Measurements from ENCODE around the gene GRPEL1. TPM values are rescaled to one million over a fixed set of nuclear protein-coding genes. Genes with fewer than 3 reads are reported as not detected.

GRPEL1 gene
- total RNA-seq, 1 experiment from 2014 or later: 40.7 TPM

DNA sequence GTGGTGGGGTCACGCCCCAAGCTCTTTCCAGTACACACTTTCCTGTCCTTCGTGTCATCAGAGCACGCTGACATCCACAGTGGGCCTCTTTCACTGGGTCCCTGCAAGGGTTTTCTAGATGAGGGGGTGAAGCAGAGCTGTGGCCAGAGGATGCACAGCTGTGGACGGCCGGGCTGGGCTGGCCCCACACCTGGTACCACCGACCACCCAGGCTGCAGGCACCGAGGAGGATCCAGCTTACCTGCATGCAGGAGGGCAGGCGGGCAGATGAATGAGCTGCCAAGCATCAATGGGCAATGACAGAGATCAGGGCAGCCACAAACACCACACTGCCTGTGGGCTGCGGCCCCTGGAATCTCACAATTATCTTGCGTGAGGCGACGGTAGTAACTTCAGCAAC, 9.5 kb upstream of the GRPEL1 start:
- Histone ChIP-seq H3K18ac (ENCODE audit: insufficient read length, low read depth, low read length) (no peak overlapping the region), H3K27ac (ENCODE audit: insufficient read length, low read depth, low read length) (no peak overlapping the region), H3K27me3 (ENCODE audit: insufficient read depth, low read length) (no peaks in the 10 kb centered on the region), H3K79me1 (ENCODE audit: insufficient read depth, low read depth, low read length, poor library complexity, severe bottlenecking) (no peaks in the 10 kb centered on the region), H3K9ac (ENCODE audit: extremely low read depth, insufficient read length, low read length) (no peak overlapping the region), H3K79me2 (ENCODE audit: insufficient read depth, low read length) (no peaks in the 10 kb centered on the region), H2BK12ac (ENCODE audit: insufficient read length, low read depth, low read length) (no peak overlapping the region), H3K56ac (ENCODE audit: insufficient read length, low read depth, low read length) (no peak overlapping the region), H2AFZ (ENCODE audit: low read length) (no peak overlapping the region), H2BK5ac (ENCODE audit: insufficient read length, low read length) (no peak overlapping the region), H2AK5ac (ENCODE audit: insufficient read length, low read length) (no peak overlapping the region), H4K20me1 (ENCODE audit: control insufficient read depth, insufficient read depth, insufficient read length) (no peaks in the 10 kb centered on the region), H3K23ac (ENCODE audit: insufficient read length, low read depth, low read length) (no peak overlapping the region), H3K14ac (ENCODE audit: insufficient read depth, low read length) (no peak overlapping the region), H2BK120ac (ENCODE audit: low read depth, low read length, poor library complexity, severe bottlenecking) (no peak overlapping the region), H4K5ac (ENCODE audit: insufficient read length, low read depth, low read length) (no peak overlapping the region), H3K9me3 (ENCODE audit: control insufficient read depth, low read depth, low read length) (no peaks in the 10 kb centered on the region), H2BK15ac (ENCODE audit: low read depth, low read length) (no peak overlapping the region), H3K23me2 (ENCODE audit: insufficient read length, low read depth, low read length, poor library complexity, severe bottlenecking) (no peaks in the 10 kb centered on the region), H3T11ph (ENCODE audit: low read length) (no peak overlapping the region), H2BK20ac (ENCODE audit: low read depth, low read length, poor library complexity, severe bottlenecking) (no peak overlapping the region), H4K91ac (ENCODE audit: insufficient read length, low read depth, low read length) (no peak overlapping the region), H3K4ac (ENCODE audit: low read depth, low read length) (no peak overlapping the region), H3K4me1 (ENCODE audit: insufficient read depth, low read length) (no peaks in the 10 kb centered on the region), H3K4me2 (ENCODE audit: insufficient read depth, insufficient read length, low read length) (no peak overlapping the region), H4K8ac (replicated peaks; ENCODE audit: insufficient read length, low read depth, low read length) (no peak overlapping the region)
- TF ChIP-seq, protein P1, sequence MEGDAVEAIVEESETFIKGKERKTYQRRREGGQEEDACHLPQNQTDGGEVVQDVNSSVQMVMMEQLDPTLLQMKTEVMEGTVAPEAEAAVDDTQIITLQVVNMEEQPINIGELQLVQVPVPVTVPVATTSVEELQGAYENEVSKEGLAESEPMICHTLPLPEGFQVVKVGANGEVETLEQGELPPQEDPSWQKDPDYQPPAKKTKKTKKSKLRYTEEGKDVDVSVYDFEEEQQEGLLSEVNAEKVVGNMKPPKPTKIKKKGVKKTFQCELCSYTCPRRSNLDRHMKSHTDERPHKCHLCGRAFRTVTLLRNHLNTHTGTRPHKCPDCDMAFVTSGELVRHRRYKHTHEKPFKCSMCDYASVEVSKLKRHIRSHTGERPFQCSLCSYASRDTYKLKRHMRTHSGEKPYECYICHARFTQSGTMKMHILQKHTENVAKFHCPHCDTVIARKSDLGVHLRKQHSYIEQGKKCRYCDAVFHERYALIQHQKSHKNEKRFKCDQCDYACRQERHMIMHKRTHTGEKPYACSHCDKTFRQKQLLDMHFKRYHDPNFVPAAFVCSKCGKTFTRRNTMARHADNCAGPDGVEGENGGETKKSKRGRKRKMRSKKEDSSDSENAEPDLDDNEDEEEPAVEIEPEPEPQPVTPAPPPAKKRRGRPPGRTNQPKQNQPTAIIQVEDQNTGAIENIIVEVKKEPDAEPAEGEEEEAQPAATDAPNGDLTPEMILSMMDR (conservative IDR thresholded peaks at IDR 0.05): no peak
- Mint-ChIP-seq H3K27me3 (ENCODE audit: low read depth) (peaks cover 54% of the 10 kb centered on the region), H3K27ac (no peak overlapping the region), H3K9me3 (peaks cover 12 to 15% of the 10 kb centered on the region in 2 experiments; a peak in 4 of 5 replicates), H3K4me1 (no peaks in the 10 kb centered on the region), H3K4me3 (no peak overlapping the region), H3K36me3 (ENCODE audit: insufficient read depth in 1 of 3, low read depth in 3 of 3) (no peaks in the 10 kb centered on the region; a peak in 1 of 7 replicates)
- no peak for DNase-seq
- no CpG with 5 or more reads among the region's 12 CpGs for WGBS (ENCODE audit: extremely low coverage, insufficient read length, low lambda C conversion rate)

All from H9 (cell line).